Activated CD4-positive, alpha-beta T cell treated with anti-CD3 and anti-CD28 coated beads, Interleukin-2, amount 10 ng/mL, durations not matched to agents 7 days and 5 days (primary cell): ENCODE measurements around the gene CAVIN4. TPM values are rescaled to one million over a fixed set of nuclear protein-coding genes. Genes with fewer than 3 reads are reported as not detected.

ENCODE experiments used
- total RNA-seq, 2 experiments: library from RNA; stranded (reverse); gene quantifications; one replicate each; pipeline ENCODE4 v1.2.3, GENCODE V29; 2021

Gene CAVIN4
- total RNA-seq, 2 experiments from 2014 or later: 0.10 to 0.12 TPM

Other genes starting within 250 kb of the CAVIN4 start
- gene TEX10, start 225.1 kb upstream of the CAVIN4 start, total RNA-seq: 10 to 100 TPM; 18.5 to 20.1 TPM
- gene MSANTD3, start 150.9 kb upstream of the CAVIN4 start, total RNA-seq: 10 to 100 TPM; 13.4 to 16.3 TPM
- gene TMEFF1, start 104.9 kb upstream of the CAVIN4 start, total RNA-seq: not detected